ENCODE data around the gene UPK1B. TPM values are rescaled to one million over a fixed set of nuclear protein-coding genes. Genes with fewer than 3 reads are reported as not detected.
A peak's percentile ranks its signal among the peaks of the same experiment; 100 is the strongest.

The UPK1B gene
- total RNA-seq, 2 donors from 2014 or later = not detected

GRCh38 chr3:119220198-119220597, 46.8 kb downstream of the UPK1B start:
- ATAC-seq (replicated peaks in 1 of 2) = no peak
- H3K27me3 Mint-ChIP-seq (ENCODE audit: low read depth) = no peaks in the 10 kb centered on the region
- no peak for DNase-seq
- H3K4me1 Mint-ChIP-seq (ENCODE audit: low read depth) = peaks cover 43% of the 10 kb centered on the region
- no peak overlapping the region for H3K4me3 Mint-ChIP-seq
- peaks cover 12 to 18% of the 10 kb centered on the region in 2 donors for H3K36me3 Mint-ChIP-seq (ENCODE audit: insufficient read depth in 2 of 2)
- H3K27ac Mint-ChIP-seq = no peak overlapping the region
- no peaks in the 10 kb centered on the region for H3K9me3 Mint-ChIP-seq

- peaks cover 9 to 11% of the 10 kb centered on the region in 2 donors for H3K36me3 Mint-ChIP-seq (ENCODE audit: insufficient read depth in 2 of 2)
These were observed 47.7 kb downstream of the UPK1B start for GRCh38 chr3:119220970-119221667.

GRCh38 chr3:119221779-119222320, 48.5 kb downstream of the UPK1B start:
- H3K4me1 Mint-ChIP-seq (ENCODE audit: low read depth) = peaks cover 51% of the 10 kb centered on the region
- H3K36me3 Mint-ChIP-seq (ENCODE audit: insufficient read depth in 2 of 2) = peaks cover 11 to 12% of the 10 kb centered on the region in 2 donors
- no peak for DNase-seq

More at GRCh38 chr3:119220970-119221667, 47.7 kb downstream of the UPK1B start:
- Mint-ChIP-seq H3K27me3 (ENCODE audit: low read depth) (no peaks in the 10 kb centered on the region), H3K9me3 (no peaks in the 10 kb centered on the region), H3K4me1 (ENCODE audit: low read depth) (peaks cover 46% of the 10 kb centered on the region), H3K4me3 (peak overlapping the region in 1 of 2 donors; percentile 31), H3K27ac (peak overlapping the region; percentile 11)
- no peak for DNase-seq
- no peak for ATAC-seq (replicated peaks in 1 of 2)

GRCh38 chr3:119222391-119222790, 49.0 kb downstream of the UPK1B start:
- DNase-seq (no peak), ATAC-seq (replicated peaks in 1 of 2) (no peak)
- peak overlapping the region; percentile 11 for H3K27ac Mint-ChIP-seq
- no peaks in the 10 kb centered on the region for H3K9me3 Mint-ChIP-seq
- H3K36me3 Mint-ChIP-seq (ENCODE audit: insufficient read depth in 2 of 2) = peaks cover 11 to 12% of the 10 kb centered on the region in 2 donors
- no peaks in the 10 kb centered on the region for H3K27me3 Mint-ChIP-seq (ENCODE audit: low read depth)
- H3K4me3 Mint-ChIP-seq = no peak overlapping the region
- peaks cover 51% of the 10 kb centered on the region for H3K4me1 Mint-ChIP-seq (ENCODE audit: low read depth)

More at GRCh38 chr3:119221779-119222320, 48.5 kb downstream of the UPK1B start:
- Mint-ChIP-seq H3K9me3 (no peaks in the 10 kb centered on the region), H3K27me3 (ENCODE audit: low read depth) (no peaks in the 10 kb centered on the region), H3K4me3 (no peak overlapping the region), H3K27ac (peak overlapping the region; percentile 11)
- peak; percentile 33 to 36 for ATAC-seq (replicated peaks in 1 of 2)

- DNase-seq = no peak
- no peaks in the 10 kb centered on the region for H3K9me3 Mint-ChIP-seq
- peaks cover 12 to 15% of the 10 kb centered on the region in 2 donors for H3K36me3 Mint-ChIP-seq (ENCODE audit: insufficient read depth in 2 of 2)
- H3K4me1 Mint-ChIP-seq (ENCODE audit: low read depth) = peaks cover 54% of the 10 kb centered on the region
- H3K27me3 Mint-ChIP-seq (ENCODE audit: low read depth) = no peaks in the 10 kb centered on the region
- H3K27ac Mint-ChIP-seq = no peak overlapping the region
- ATAC-seq (replicated peaks in 1 of 2) = no peak
- no peak overlapping the region for H3K4me3 Mint-ChIP-seq
These were observed 50.1 kb downstream of the UPK1B start for GRCh38 chr3:119223511-119223910.

GRCh38 chr3:119225121-119225520, 51.7 kb downstream of the UPK1B start:
- peaks cover 10 to 21% of the 10 kb centered on the region in 2 donors for H3K36me3 Mint-ChIP-seq (ENCODE audit: insufficient read depth in 2 of 2)
- peaks cover 45% of the 10 kb centered on the region for H3K4me1 Mint-ChIP-seq (ENCODE audit: low read depth)
- no peak overlapping the region for H3K27ac Mint-ChIP-seq
- no peak overlapping the region for H3K4me3 Mint-ChIP-seq
- H3K27me3 Mint-ChIP-seq (ENCODE audit: low read depth) = no peaks in the 10 kb centered on the region
- no peak for DNase-seq
- ATAC-seq (replicated peaks in 1 of 2) = no peak
- H3K9me3 Mint-ChIP-seq = no peaks in the 10 kb centered on the region

- Mint-ChIP-seq H3K27ac (no peak overlapping the region), H3K27me3 (ENCODE audit: low read depth) (no peaks in the 10 kb centered on the region), H3K9me3 (no peaks in the 10 kb centered on the region), H3K4me1 (ENCODE audit: low read depth) (peaks cover 36% of the 10 kb centered on the region), H3K4me3 (no peak overlapping the region), H3K36me3 (ENCODE audit: insufficient read depth in 2 of 2) (peaks cover 11 to 23% of the 10 kb centered on the region in 2 donors)
- ATAC-seq (replicated peaks in 1 of 2) (no peak), DNase-seq (no peak)
These were observed 53.9 kb downstream of the UPK1B start for GRCh38 chr3:119227070-119227850.

GRCh38 chr3:119228373-119229145, 55.2 kb downstream of the UPK1B start:
- no peak overlapping the region for H3K4me3 Mint-ChIP-seq
- no peak overlapping the region for H3K27ac Mint-ChIP-seq
- DNase-seq = no peak
- H3K9me3 Mint-ChIP-seq = no peaks in the 10 kb centered on the region
- H3K36me3 Mint-ChIP-seq (ENCODE audit: insufficient read depth in 2 of 2) = peaks cover 9 to 20% of the 10 kb centered on the region in 2 donors
- H3K27me3 Mint-ChIP-seq (ENCODE audit: low read depth) = no peaks in the 10 kb centered on the region
- ATAC-seq (replicated peaks in 1 of 2) = peak in 1 of 2 donors; percentile 66
- H3K4me1 Mint-ChIP-seq (ENCODE audit: low read depth) = peaks cover 32% of the 10 kb centered on the region

GRCh38 chr3:119229190-119229589, 55.8 kb downstream of the UPK1B start:
- Mint-ChIP-seq H3K4me3 (no peak overlapping the region), H3K36me3 (ENCODE audit: insufficient read depth in 2 of 2) (peaks cover 9 to 20% of the 10 kb centered on the region in 2 donors), H3K27me3 (ENCODE audit: low read depth) (no peaks in the 10 kb centered on the region), H3K9me3 (no peaks in the 10 kb centered on the region), H3K27ac (no peak overlapping the region), H3K4me1 (ENCODE audit: low read depth) (peaks cover 32% of the 10 kb centered on the region)
- ATAC-seq (replicated peaks in 1 of 2) (no peak), DNase-seq (no peak)

- Mint-ChIP-seq H3K36me3 (ENCODE audit: insufficient read depth in 2 of 2) (peaks cover 9 to 20% of the 10 kb centered on the region in 2 donors), H3K4me1 (ENCODE audit: low read depth) (peaks cover 39% of the 10 kb centered on the region), H3K27ac (no peak overlapping the region), H3K9me3 (no peaks in the 10 kb centered on the region), H3K27me3 (ENCODE audit: low read depth) (no peaks in the 10 kb centered on the region), H3K4me3 (no peak overlapping the region)
- DNase-seq (no peak), ATAC-seq (replicated peaks in 1 of 2) (no peak)
These were observed 56.7 kb downstream of the UPK1B start for GRCh38 chr3:119230071-119230470.

GRCh38 chr3:119230745-119231144, 57.3 kb downstream of the UPK1B start:
- H3K27me3 Mint-ChIP-seq (ENCODE audit: low read depth) = no peaks in the 10 kb centered on the region
- DNase-seq (no peak), ATAC-seq (replicated peaks in 1 of 2) (peak in 1 of 2 donors; percentile 40)
- no peaks in the 10 kb centered on the region for H3K9me3 Mint-ChIP-seq
- peaks cover 46% of the 10 kb centered on the region for H3K4me1 Mint-ChIP-seq (ENCODE audit: low read depth)
- H3K4me3 Mint-ChIP-seq = no peak overlapping the region
- H3K27ac Mint-ChIP-seq = no peak overlapping the region
- H3K36me3 Mint-ChIP-seq (ENCODE audit: insufficient read depth in 2 of 2) = peaks cover 9 to 22% of the 10 kb centered on the region in 2 donors

GRCh38 chr3:119234610-119235009, 61.2 kb downstream of the UPK1B start:
- no peak overlapping the region for H3K27ac Mint-ChIP-seq
- H3K27me3 Mint-ChIP-seq (ENCODE audit: low read depth) = no peaks in the 10 kb centered on the region
- peaks cover 61% of the 10 kb centered on the region for H3K4me1 Mint-ChIP-seq (ENCODE audit: low read depth)
- DNase-seq (no peak), ATAC-seq (replicated peaks in 1 of 2) (no peak)
- peaks cover 5 to 20% of the 10 kb centered on the region in 2 donors for H3K36me3 Mint-ChIP-seq (ENCODE audit: insufficient read depth in 2 of 2)
- peak overlapping the region in 1 of 2 donors; percentile 31 for H3K4me3 Mint-ChIP-seq
- no peaks in the 10 kb centered on the region for H3K9me3 Mint-ChIP-seq

Data from activated T-cell treated with anti-CD3 and anti-CD28 coated beads, Interleukin-2, amount 50 U/mL, for 72 hours (primary cell).